ENCODE data around the gene FSIP1.

The FSIP1 gene

DNA sequence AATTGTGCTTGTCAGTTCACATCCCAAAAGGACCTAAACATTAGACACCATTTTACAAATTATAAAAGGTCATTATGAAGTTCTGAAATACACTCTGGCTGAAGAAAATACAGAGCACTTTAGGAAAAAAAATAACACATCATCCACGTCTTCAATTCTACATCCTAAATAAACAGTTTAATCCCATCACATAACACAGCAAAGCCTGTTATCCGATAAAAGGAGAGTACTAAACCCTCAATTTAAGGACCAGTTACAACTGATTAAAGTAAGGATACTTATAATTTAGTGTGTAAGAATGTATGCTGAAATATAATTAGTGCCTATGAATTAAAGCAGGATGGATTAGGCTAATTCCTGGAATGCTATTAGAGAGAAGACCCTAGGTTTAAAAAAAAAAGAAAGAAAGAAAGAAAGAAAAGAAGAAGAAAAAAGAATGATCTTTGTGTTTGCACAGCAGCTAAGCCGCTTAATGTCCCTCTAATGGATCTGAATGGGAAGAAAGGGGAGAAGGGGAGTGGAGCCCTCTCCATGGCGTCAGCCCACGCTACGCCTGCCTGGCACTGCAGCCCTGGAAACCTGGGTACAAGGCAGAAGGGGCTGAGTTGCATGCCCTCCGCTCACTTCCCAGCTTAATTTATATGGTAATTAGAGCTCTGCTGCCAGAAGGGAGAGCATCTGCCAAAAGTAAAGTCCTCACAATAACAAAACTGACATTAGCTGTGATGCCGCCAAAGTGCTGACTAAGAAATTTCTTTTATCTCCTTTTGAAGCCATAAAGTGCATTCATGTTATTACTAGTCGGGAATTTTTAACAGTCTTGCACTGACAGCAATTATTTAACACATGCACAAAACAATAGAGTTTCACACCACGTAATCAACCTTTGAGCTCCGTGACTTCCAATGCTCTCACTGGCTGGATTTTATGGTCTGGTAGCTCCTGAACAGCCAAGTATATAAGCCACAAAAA, 90.0 kb downstream of the FSIP1 start:
- in situ Hi-C loops (cut with HindIII; ENCODE audit: low sequenced_read_pairs): no loop called here

DNA sequence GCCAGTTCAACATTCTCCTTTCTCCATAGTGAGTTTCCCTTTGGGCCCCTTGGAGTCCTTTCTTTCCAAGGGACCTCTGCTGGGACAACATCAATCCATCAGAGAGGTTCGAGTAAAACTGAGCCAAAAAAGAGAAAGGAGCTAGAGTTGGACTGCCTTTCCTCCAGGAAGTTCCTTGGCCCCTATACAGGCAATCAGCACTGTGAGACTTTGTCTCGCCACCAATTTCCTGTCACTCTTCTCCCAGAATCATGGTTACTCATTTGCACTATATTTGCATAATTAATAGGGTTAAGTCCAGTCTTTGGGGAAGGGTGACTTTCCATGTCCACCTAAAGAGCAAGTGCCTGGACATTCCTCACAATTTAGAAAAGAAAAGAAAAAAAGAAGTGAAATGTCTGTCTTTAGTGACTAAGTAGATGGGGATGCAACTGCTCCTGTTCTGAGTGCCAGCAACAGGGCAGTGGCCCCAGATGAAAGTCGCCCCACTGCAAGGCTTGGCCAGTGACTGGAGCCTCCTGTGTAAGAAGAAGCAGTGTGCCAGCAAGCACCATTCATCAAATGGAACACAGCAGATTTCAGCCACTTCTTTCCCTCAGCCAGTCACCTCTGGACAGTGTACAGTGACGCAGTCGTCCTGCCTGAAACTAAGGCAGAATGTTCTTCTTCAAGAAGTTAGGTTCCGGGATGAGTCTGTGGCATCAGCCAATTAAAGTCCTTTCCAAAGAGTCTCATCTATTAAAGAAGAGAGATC, 91.6 kb downstream of the FSIP1 start:
- in situ Hi-C loops (cut with HindIII; ENCODE audit: low sequenced_read_pairs): no loop called here

DNA sequence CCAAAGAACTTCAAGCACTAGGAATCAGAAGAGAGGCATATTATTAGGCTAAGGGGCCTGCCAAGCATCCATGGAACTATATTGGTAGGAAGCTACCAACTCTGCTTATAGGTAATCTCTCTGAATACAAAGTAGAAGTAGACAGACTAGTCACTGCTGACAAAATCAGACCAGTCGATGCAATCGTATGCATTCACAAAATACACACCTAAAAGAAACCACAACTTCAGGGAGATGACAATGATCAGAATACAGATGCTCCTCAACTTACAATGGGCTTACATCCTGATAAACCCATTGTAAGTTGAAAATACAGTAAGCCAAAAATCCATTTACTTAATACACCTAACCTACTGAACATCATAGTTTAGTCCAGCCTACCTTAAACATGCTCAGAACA, 94.7 kb downstream of the FSIP1 start:
- in situ Hi-C loops (cut with HindIII; ENCODE audit: low sequenced_read_pairs): no loop called here

DNA sequence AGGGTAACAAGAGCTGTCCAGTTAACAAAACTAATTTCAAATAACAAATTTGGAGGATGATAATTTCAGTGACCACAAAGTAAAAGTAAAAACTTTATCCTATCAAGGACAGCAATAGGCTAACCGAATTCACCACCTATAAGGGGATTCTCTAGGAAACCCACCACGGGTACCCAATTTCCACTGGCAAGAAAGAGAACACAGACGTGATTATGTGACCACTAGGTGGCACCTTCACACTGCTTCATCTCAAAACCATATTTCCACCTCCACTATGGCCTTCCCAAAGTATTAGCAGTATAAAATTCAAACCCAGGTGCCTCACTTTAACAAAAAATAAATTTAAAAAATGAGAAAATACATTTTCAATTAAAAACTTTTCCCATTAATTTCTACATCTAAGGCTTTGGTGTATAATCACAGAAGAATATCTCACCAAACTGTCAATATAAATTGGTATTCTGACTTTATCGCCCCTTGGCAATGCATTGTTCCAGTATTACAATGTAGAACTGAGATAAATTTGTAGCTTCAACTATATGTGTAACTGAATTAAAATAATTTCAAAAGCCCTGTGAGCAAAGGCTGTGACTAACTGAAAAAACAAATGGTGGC, 96.5 kb downstream of the FSIP1 start:
- in situ Hi-C loops (cut with HindIII; ENCODE audit: low sequenced_read_pairs): no loop called here

DNA sequence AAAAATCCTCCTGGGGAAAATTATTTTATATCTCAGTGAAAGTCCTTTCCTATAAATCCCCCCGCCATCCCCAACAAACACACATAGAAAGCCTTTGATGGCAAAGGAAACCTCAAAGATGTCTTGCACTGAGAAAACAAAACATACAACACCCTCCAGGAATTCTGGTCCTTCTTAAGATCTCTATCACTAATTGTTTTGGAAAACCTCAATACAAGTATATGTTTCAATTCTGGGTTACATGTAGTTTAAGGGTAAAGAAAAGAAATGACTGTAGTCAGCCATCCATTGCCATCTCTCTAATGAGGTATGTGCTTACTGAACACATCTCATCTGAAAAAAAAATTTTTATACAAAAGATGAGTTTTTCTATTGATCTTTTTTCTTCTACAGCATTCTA, 97.3 kb downstream of the FSIP1 start:
- in situ Hi-C loops (cut with HindIII; ENCODE audit: low sequenced_read_pairs): no loop called here

DNA sequence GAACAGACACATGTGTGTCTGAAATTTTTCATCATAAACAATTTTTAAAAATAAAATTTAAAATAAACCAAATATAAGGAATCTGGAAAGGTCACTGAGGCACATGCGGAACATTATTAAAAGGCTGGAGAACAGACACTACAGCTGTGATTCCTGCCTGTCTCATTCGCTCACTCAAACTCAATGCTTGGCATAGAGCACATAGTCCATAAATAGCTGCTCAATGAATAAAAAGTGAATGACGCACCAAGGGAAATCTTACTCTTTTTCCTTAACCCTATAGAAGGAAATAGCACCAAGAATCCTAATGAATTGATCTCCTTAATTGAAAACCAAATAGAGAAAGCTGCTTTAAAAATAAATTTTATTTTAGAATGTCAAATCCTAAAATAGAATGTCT, 98.4 kb downstream of the FSIP1 start:
- in situ Hi-C loops (cut with HindIII; ENCODE audit: low sequenced_read_pairs): no loop called here

DNA sequence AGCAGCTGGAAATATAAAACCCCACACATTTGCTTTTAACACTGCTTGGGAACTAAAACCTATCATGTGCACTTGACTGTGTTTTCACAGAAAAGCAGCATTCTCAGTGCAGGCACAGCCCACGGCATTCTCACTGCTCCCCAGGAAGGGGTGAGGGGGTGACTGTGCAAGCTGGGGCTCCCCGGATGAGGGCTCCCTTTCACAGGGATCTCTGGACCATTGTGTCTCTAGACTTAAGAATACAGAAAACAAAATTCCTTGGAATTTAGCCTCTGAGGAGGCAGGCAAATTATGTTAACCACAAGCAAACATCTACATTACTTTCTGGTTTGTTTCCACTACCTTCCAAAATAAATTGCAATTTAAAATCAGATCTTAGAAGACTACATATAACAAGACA, 100.3 kb downstream of the FSIP1 start:
- in situ Hi-C loops (cut with HindIII; ENCODE audit: low sequenced_read_pairs): no loop called here

DNA sequence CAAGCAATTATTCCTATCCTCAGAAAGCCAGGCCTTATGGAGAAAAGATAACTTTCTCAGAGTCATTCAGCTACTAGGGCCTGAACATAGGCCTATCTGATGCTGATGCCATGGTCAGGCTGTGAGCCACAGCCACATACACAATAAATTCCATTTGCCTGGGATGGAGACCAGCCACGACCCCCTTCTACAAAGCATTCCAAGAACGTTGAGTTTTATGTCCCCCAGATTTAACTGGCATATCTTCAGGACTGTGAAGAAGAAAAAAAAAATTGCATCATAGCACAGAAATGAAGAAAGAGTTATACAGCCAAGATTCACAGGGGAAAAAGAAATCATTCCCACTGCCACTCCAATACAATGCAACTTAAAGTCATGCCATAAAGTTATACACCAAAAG, 101.8 kb downstream of the FSIP1 start:
- in situ Hi-C loops (cut with HindIII; ENCODE audit: low sequenced_read_pairs): no loop called here

DNA sequence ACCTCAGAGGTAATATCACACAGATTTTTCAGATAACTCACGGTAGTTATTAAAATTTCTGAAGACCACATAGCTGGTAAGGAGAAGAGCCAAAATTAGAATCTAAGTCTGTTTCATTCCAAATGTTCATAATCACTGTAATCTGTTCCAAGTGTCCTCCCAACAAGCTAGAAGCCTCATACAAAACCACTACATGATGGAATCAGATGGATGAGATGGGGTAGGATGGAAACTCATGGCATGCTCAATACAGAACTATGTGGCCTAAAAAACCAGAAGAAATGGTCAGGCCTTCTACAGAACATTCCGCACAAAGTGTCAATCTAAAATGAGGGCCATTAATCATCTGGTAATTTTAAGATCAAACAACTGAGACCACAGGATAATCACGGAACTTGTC, 110.0 kb downstream of the FSIP1 start:
- in situ Hi-C loops (cut with HindIII; ENCODE audit: low sequenced_read_pairs): no loop called here

DNA sequence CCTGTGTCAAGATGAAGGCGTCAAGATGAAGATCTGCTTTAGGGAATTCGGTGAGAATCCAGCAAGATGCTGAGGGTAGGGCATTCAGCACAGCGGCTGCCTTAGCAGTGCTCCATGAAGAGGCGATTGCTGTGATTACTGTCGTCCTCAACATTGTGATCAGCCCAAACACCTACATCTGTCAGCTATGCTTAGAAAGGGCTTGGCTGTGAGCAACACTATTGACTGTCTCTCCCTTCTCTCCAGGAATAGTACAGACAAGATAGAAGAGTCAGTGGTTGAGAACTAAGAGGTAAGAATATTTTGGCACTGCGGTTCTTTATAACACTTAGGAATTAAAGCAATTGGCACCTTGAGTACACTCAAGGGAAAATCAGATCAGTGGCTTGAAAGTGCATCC, 110.5 kb downstream of the FSIP1 start:
- in situ Hi-C loops (cut with HindIII; ENCODE audit: low sequenced_read_pairs): no loop called here

DNA sequence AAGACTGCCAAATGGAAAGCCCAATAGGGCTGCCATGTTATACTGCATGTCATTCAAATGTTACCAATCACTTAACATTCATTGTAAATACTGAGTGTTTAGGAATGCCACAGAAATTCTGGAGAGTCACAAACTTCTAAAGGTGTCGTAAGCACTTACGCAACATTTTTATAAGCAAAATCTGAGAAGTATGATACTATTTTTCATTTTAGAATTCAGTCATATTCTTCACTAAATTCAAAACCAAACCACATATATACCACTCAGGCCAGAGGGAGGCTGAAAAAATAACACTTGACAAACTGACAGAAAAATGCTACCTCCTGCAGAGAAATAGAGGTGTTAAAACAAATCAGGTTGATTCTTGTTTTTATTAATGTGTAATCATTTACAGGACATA, 112.0 kb downstream of the FSIP1 start:
- in situ Hi-C loops (cut with HindIII; ENCODE audit: low sequenced_read_pairs): no loop called here

DNA sequence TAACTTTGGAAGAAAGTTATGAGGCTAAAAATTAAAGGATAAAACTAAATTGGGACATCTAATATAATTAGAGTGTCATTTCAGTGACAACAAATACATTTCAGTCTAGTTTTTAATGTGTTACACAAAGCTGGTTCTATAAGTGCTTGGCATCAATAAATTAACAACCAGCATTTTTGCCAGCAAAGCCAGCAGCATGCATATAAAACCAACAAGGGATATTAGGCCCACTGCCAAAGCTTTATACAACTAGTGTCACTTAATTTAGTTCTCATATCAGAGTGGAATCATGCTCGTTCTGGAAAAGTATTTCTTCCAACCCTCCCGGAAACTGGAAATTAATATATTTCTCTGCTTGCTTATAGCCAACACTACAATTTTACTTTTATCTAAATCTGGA, 113.0 kb downstream of the FSIP1 start:
- in situ Hi-C loops (cut with HindIII; ENCODE audit: low sequenced_read_pairs): loop anchor here (5.0 kb wide), 1 partner anchor 37 kb away; no protein-coding TSS in a partner anchor

DNA sequence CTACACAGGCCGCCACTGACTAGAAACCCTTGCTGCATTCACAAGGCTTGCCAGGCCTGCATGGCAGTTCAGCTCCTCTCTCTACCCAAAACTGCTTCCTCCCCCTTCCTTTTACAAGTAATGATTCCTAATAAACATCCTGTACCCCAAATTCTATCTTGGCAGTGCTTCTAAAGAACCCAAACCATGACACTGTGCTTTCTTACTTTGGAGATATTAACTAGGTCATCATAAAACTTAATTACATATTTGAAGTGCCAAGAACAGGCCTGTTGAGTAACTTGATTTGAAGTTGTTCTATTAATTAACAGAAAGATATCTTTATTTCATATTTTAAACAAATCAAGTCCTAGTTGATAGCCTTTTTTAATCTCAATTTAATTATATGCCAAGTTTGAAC, 113.4 kb downstream of the FSIP1 start:
- in situ Hi-C loops (cut with HindIII; ENCODE audit: low sequenced_read_pairs): loop anchor here (5.0 kb wide), 1 partner anchor 37 kb away; no protein-coding TSS in a partner anchor

DNA sequence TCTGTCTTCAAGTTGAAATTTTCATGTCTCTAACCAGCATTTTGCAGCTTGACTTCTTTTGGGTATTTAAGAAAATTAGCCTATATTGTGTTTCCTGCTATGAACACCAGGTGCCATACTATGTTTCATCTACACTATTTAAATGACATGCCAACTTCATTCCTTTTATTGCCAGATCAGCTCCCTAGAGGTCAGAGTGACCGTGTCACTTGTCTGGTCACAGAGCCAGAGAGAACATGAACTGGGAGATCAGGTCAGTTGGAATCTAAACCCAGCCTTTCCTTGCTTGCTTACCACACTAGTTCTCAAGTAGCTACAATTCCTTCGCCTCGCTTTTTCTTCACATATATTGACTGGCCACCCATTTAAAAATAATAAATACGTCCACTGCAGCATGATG, 114.2 kb downstream of the FSIP1 start:
- in situ Hi-C loops (cut with HindIII; ENCODE audit: low sequenced_read_pairs): loop anchor here (5.0 kb wide), 1 partner anchor 36 kb away; no protein-coding TSS in a partner anchor

DNA sequence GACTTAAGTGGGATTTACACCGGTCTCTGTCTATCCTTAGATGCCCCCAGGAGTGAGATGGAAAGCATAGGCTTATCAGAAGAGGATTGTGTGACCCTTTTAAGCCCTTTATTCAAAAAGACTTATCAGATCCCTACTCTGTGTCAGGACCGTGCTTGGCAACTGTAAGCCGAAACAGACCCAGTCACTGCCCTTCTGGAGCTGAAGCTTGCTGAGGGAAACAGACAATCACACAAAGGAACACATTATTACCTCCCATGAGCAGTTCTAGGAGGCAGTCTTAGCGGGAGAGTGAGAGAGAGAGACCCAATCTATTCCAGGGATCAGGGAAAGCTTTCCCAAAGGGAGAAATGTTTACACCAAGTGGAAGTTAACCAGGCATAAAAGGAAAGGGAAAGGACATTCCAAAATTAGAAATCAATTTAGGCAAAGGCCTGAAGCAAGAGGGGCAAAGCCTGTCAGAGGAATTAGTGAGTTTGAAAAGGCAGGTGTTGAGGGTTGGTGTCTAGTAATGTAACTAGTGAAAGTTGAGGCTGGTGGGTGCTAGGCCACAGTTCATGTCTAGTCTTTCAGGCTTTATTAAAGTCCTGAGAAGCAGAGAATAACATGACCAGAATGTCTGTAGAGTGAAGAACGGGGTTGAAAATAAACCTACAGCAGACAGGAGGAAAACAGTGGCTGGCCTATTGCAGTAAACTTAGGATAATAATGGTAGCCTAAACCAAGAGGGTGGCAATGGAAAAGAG, 115.1 kb downstream of the FSIP1 start:
- in situ Hi-C loops (cut with HindIII; ENCODE audit: low sequenced_read_pairs): loop anchor here (5.0 kb wide), 1 partner anchor 35 kb away; no protein-coding TSS in a partner anchor

DNA sequence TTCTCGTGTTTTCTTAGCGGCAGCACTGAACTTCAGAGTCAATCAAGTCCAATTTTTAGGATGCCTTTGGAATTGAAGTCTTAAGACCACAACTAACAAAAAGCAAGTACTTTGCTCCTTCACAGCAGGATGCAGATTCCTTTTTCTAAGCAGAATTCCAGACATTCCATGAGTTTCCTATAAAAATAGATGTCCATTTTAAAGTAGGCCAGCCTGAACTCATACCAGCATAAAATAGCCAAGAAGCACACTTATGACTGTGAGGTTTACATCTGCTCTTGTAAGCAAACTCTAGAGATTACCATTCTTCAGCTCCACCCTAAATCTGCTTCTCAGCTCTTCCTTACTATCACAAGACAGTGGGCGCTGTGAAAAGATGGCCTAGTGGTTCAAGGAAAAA, 116.0 kb downstream of the FSIP1 start:
- in situ Hi-C loops (cut with HindIII; ENCODE audit: low sequenced_read_pairs): loop anchor here (5.0 kb wide), 1 partner anchor 34 kb away; no protein-coding TSS in a partner anchor

DNA sequence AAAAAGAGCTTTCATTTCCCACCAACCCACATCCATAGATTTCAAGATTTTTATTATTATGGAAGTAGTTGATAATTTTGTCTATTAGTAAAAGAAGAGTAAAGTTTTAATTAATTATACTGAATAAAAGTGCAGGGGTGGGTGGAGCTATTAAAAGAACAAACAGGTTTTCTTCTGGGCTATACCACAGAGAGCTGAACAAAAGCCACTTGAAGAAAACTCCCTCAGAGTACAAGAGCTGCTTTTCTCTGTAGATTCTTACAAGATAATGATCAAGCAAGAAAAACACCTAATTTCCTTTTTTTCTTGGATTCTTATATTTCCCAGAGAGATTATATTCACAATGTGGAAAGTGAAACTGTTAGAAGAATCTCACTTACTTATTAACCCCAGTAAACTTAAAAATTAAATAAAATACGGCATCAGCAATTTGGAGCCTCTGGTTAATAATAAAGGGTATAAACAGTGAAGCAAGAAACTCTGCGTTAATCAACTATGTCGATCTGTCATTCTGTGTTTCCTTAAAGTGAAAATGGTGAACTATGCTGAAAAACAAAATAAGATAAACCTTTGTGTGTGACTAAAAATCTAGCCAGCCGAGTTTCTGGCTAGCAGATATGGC, 116.9 kb downstream of the FSIP1 start:
- in situ Hi-C loops (cut with HindIII; ENCODE audit: low sequenced_read_pairs): loop anchor here (5.0 kb wide), 1 partner anchor 33 kb away; no protein-coding TSS in a partner anchor

DNA sequence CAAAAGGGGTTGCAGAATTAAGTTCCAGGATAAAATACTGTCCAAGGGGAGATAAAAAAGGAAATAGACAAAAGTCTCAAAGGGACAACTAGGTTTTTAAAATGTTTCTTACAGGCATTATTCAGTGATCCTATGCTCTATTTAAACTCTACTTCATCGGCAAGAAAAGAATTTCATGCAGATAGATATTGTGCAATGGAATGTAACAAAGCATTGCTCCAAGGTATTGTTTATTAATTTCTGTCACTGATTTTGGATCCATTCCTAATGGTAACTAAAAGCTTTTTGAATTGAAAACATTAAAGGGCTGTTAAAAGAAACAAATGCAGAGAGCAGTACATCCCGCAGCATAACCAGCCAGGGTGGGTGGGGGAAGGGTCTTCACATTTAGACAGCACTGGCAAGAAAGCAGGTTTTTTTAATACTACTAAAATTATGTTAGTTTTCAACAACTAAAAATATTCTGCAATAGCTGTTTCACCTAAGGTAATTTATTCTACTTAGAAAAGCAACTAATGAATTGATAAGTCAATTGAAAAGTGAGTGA, 118.9 kb downstream of the FSIP1 start:
- in situ Hi-C loops (cut with HindIII; ENCODE audit: low sequenced_read_pairs): no loop called here

DNA sequence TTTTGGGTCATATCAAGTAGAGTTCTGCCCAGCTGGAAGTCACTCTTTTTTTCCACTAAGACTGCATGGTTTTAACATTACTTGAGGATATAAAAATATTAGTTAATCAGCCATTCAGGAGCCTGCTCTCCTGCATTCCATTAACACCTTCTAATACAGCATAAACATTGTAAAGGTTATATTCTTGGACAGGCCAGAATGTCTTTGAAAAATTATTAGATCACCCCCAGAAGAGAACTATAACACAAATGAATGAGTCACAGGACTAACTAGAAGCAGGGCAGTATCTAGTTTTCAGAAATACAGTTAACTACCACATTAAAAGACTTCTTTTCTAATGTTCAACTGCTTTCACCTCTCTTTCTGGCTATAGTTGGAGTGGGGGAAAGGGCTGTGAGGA, 120.9 kb downstream of the FSIP1 start:
- in situ Hi-C loops (cut with HindIII; ENCODE audit: low sequenced_read_pairs): no loop called here

DNA sequence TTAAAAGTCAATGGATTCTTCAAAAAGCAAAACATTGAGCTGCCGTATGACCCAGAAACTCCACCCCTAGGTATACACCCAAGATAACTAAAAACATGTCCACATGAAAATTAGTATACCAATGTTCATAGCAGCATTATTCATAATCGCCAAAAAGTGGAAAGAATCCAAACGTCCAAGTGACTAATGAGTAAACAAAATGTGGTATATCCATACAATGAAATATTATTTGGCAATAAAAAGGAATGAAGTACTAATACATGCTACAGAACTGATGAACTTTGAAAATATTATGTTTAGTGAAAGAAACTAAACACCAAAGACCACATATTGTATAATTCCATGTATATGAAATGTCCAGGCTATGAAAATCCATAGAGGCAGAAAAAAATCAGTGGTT, 123.9 kb downstream of the FSIP1 start:
- in situ Hi-C loops (cut with HindIII; ENCODE audit: low sequenced_read_pairs): no loop called here

Data from DLD1 (cell line).